IPS-18a (cell line): ENCODE measurements around the gene C11orf42.

Experiments used
- H3K27ac ChIP-seq: one replicate; pipeline ENCODE4 v1.5.1; 2013; ENCODE audit warnings: low read length
- H3K27me3 ChIP-seq: one replicate; pipeline ENCODE4 v1.6.1; 2013; ENCODE audit warnings: mild to moderate bottlenecking, low read length; ENCODE audit not compliant: control insufficient read depth, insufficient read depth
- H3K36me3 ChIP-seq: one replicate; pipeline ENCODE4 v1.6.1; 2013; ENCODE audit warnings: low read depth, low read length; ENCODE audit not compliant: control insufficient read depth
- H3K4me1 ChIP-seq: one replicate; pipeline ENCODE4 v1.6.1; 2013; ENCODE audit warnings: low read depth, low read length; ENCODE audit not compliant: control insufficient read depth
- H3K4me3 ChIP-seq: one replicate; pipeline ENCODE4 v1.5.1; 2013; ENCODE audit warnings: low read length
- H3K9ac ChIP-seq: one replicate; pipeline ENCODE4 v1.6.1; 2013; ENCODE audit warnings: mild to moderate bottlenecking, low read length, moderate library complexity
- H3K9me3 ChIP-seq: one replicate; pipeline ENCODE4 v1.6.1; 2013; ENCODE audit warnings: low read depth, low read length; ENCODE audit not compliant: control insufficient read depth

The C11orf42 gene, protein sequence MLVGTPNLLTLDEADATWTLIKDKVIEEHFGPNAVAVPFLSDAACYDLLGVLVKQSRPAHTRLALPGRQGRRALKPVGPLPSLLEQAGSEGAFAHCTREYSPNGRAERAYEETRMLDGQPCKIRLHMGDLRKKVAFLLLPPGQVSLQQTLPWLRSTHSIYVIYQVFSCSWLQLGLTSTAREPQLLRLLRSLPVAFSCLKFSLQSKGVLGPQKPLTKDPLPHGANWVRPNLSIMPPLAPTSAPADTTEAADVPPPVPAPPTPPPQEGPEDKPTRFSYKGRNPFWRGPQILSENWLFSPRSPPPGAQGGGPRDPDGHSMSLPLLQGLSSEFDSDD

GRCh38 chr11:6205366-6205765 is at the start of gene C11orf42:
Gene C11orf42 (plus strand): TSS chr11:6205557. CDS start chr11:6205616, 59 bp downstream.
- H3K27ac ChIP-seq = no peak within 1 kb of the TSS
- no peak within 1 kb of the TSS for H3K4me3 ChIP-seq
- H3K36me3 ChIP-seq = peaks cover 10% of the 10 kb centered on the region
- H3K27me3 ChIP-seq = no peaks in the 10 kb centered on the region
- H3K9me3 ChIP-seq = no peaks in the 10 kb centered on the region
- no peak within 1 kb of the TSS for H3K9ac ChIP-seq
- H3K4me1 ChIP-seq = no peaks in the 10 kb centered on the region

- H3K4me3 ChIP-seq = no peak overlapping the region
- H3K9ac ChIP-seq = no peak overlapping the region
- no peaks in the 10 kb centered on the region for H3K36me3 ChIP-seq
- no peak overlapping the region for H3K27ac ChIP-seq
- no peaks in the 10 kb centered on the region for H3K4me1 ChIP-seq
- H3K9me3 ChIP-seq = no peaks in the 10 kb centered on the region
- H3K27me3 ChIP-seq = no peaks in the 10 kb centered on the region
Measured at GRCh38 chr11:6156628-6157359, 48.6 kb upstream of the C11orf42 start.

- peaks cover 2% of the 10 kb centered on the region for H3K9me3 ChIP-seq
- H3K9ac ChIP-seq = no peak within 1 kb of the TSS
- no peak within 1 kb of the TSS for H3K4me3 ChIP-seq
- no peaks in the 10 kb centered on the region for H3K36me3 ChIP-seq
- H3K27ac ChIP-seq = no peak within 1 kb of the TSS
- H3K27me3 ChIP-seq = no peaks in the 10 kb centered on the region
- H3K4me1 ChIP-seq = no peaks in the 10 kb centered on the region
Measured at GRCh38 chr11:6170226-6170625, 35.1 kb upstream of the C11orf42 start, which contains the start of gene OR52B2. Gene OR52B2 (minus strand): TSS chr11:6170326. CDS start chr11:6170326, 0 bp downstream.

- no peaks in the 10 kb centered on the region for H3K9me3 ChIP-seq
- no peak overlapping the region for H3K27ac ChIP-seq
- H3K4me3 ChIP-seq = no peak overlapping the region
- H3K9ac ChIP-seq = no peak overlapping the region
- H3K27me3 ChIP-seq = no peaks in the 10 kb centered on the region
- no peaks in the 10 kb centered on the region for H3K4me1 ChIP-seq
- no peaks in the 10 kb centered on the region for H3K36me3 ChIP-seq
Measured at GRCh38 chr11:6175440-6175839, 29.9 kb upstream of the C11orf42 start.

GRCh38 chr11:6191742-6192141 is 13.6 kb upstream of the C11orf42 start:
- Histone ChIP-seq H3K9me3 (no peaks in the 10 kb centered on the region), H3K27me3 (no peaks in the 10 kb centered on the region), H3K4me3 (no peak overlapping the region), H3K27ac (no peak overlapping the region), H3K9ac (no peak overlapping the region), H3K4me1 (no peaks in the 10 kb centered on the region), H3K36me3 (no peaks in the 10 kb centered on the region)

- no peaks in the 10 kb centered on the region for H3K27me3 ChIP-seq
- no peaks in the 10 kb centered on the region for H3K4me1 ChIP-seq
- no peak overlapping the region for H3K4me3 ChIP-seq
- H3K9ac ChIP-seq = no peak overlapping the region
- no peaks in the 10 kb centered on the region for H3K36me3 ChIP-seq
- H3K27ac ChIP-seq = no peak overlapping the region
- H3K9me3 ChIP-seq = no peaks in the 10 kb centered on the region
Measured at GRCh38 chr11:6194065-6194581, 11.2 kb upstream of the C11orf42 start.

DNA sequence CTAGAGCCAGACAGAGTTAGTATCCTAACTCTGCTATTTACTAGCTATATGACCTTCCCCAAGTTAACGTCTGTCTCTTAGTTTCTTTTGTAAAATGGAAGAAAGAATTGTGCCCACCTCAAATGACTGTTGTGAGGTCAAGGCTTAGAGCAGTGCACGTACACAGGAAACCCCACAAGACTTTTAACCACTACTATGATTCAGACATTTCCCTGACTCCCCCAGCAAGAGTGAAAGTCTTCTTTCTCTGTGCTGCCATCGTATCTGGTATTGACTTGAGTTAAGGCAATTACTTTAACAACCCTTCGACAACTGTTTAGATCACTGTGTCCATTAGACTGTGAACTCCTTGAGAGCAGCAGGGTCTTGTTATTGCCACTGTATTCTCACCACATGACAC is 9.0 kb upstream of the C11orf42 start:
- no peak overlapping the region for H3K4me3 ChIP-seq
- H3K27me3 ChIP-seq = no peaks in the 10 kb centered on the region
- H3K36me3 ChIP-seq = no peaks in the 10 kb centered on the region
- H3K9ac ChIP-seq = no peak overlapping the region
- no peaks in the 10 kb centered on the region for H3K9me3 ChIP-seq
- H3K27ac ChIP-seq = no peak overlapping the region
- H3K4me1 ChIP-seq = no peaks in the 10 kb centered on the region

DNA sequence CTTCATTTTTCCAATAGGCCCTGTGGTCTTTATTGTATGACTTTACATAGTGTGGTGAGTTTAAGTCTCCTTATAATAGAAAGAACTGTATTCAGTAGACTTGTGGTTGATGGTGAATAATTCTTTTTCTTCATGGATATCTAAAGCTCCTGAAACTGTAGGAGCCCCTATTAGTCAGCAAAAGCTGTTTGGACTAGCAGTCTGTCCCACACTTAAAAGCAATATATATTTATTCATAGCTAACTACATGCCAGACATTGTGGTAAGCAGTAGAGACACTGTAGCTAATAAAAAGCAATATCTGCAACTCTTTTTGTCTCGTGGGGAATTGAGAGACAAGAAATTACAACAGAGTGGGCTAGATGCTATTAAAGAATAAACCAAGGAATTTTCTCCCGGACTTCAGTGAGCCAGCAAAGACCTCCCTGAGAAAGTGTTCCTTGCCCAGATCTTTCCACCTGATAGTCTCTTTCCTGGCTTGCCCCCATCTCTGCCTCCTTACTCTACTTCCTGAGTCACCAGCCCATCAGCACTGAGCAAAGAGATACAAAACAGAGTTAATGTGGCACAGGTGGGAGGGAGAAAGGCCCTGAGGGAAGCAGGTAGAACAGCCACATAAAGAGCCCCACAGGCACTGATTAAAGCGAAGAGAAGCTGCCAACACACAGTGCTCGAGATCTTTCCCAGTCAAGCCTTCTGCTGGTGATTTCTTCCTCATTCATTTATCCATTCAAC is 7.7 kb upstream of the C11orf42 start:
- Histone ChIP-seq H3K4me3 (no peak overlapping the region), H3K36me3 (no peaks in the 10 kb centered on the region), H3K27ac (no peak overlapping the region), H3K9ac (no peak overlapping the region), H3K9me3 (no peaks in the 10 kb centered on the region), H3K27me3 (no peaks in the 10 kb centered on the region), H3K4me1 (no peaks in the 10 kb centered on the region)

GRCh38 chr11:6199174-6199810 is 6.1 kb upstream of the C11orf42 start, which contains the start of gene OR52W1:
Gene OR52W1 (plus strand): TSS chr11:6199224. CDS start chr11:6199224, 0 bp downstream.
- no peak within 1 kb of the TSS for H3K27ac ChIP-seq
- no peak within 1 kb of the TSS for H3K9ac ChIP-seq
- no peaks in the 10 kb centered on the region for H3K36me3 ChIP-seq
- H3K9me3 ChIP-seq = no peaks in the 10 kb centered on the region
- H3K4me1 ChIP-seq = no peaks in the 10 kb centered on the region
- no peak within 1 kb of the TSS for H3K4me3 ChIP-seq
- no peaks in the 10 kb centered on the region for H3K27me3 ChIP-seq

GRCh38 chr11:6200975-6201374 is 4.4 kb upstream of the C11orf42 start:
- H3K9ac ChIP-seq = no peak overlapping the region
- no peaks in the 10 kb centered on the region for H3K27me3 ChIP-seq
- no peaks in the 10 kb centered on the region for H3K4me1 ChIP-seq
- H3K9me3 ChIP-seq = no peaks in the 10 kb centered on the region
- H3K27ac ChIP-seq = no peak overlapping the region
- no peak overlapping the region for H3K4me3 ChIP-seq
- H3K36me3 ChIP-seq = no peaks in the 10 kb centered on the region

- Histone ChIP-seq H3K36me3 (no peaks in the 10 kb centered on the region), H3K27ac (no peak overlapping the region), H3K27me3 (no peaks in the 10 kb centered on the region), H3K4me3 (no peak overlapping the region), H3K9ac (no peak overlapping the region), H3K9me3 (no peaks in the 10 kb centered on the region), H3K4me1 (no peaks in the 10 kb centered on the region)
Measured at GRCh38 chr11:6201481-6201880, 3.9 kb upstream of the C11orf42 start.
